Measurements from ENCODE around the gene POLR3E.

- no peak for TF ChIP-seq EZH2phosphoT487 (IDR thresholded peaks at IDR 0.05; ENCODE audit: insufficient read depth, low read depth)
- TF ChIP-seq EZH2 (IDR thresholded peaks at IDR 0.05; ENCODE audit: insufficient read depth, poor library complexity, severe bottlenecking), result no peak
Measured at GRCh38 chr16:22316411-22316811, 19.2 kb downstream of the POLR3E start.
